ENCODE data around the gene TRIM46. TPM values are rescaled to one million over a fixed set of nuclear protein-coding genes. Genes with fewer than 3 reads are reported as not detected.

Gene TRIM46
- total RNA-seq, 1 experiment from 2014 or later, result 18.4 TPM

DNA sequence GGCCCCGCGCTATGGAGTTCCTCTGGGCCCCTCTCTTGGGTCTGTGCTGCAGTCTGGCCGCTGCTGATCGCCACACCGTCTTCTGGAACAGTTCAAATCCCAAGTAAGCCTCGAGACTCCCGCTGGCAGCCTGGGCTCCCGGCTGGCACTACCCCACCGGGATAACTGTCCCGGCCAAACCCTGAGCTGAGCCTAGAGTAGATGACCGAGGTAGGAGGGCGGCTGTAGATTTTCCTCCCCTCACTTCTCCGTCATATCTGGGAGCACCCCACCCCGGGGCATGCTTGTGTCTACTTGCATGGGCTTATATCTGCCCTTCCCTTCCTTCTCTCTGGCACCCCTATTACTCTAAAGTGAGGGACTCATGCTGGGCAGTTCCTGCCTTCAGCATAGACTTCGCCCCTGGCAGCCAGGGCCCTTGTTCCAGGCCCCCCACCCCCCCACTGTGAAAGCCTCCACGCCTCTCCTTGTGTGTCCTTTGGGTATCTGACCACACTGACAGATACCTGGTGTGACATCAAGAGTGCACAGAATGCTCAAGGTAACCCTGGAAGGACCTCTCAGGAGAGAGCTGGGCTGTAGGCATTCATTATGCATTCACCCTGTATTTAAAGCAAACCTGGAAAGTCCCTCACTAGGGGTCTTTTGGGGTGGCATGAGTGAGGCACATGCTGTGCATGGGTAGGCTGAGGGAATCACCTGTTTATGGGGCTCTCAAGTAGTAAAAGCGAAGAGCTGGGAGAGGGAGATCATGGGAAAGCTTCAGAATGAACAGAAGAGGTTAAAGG, 45.5 kb upstream of the TRIM46 start:
- DNase-seq, result no peak
- Histone ChIP-seq H4K5ac (ENCODE audit: insufficient read length, low read depth, low read length) (no peak overlapping the region), H3K4me2 (ENCODE audit: insufficient read depth, insufficient read length, low read length) (peak overlapping the region; percentile 92), H3T11ph (ENCODE audit: low read length) (no peak overlapping the region), H3K4ac (ENCODE audit: low read depth, low read length) (no peak overlapping the region), H3K27me3 (ENCODE audit: insufficient read depth, low read length) (peaks cover 34% of the 10 kb centered on the region; the same call in 1 of the 2 replicates), H3K18ac (ENCODE audit: insufficient read length, low read depth, low read length) (no peak overlapping the region), H3K9ac (ENCODE audit: extremely low read depth, insufficient read length, low read length) (no peak overlapping the region), H3K23ac (ENCODE audit: insufficient read length, low read depth, low read length) (no peak overlapping the region), H4K91ac (ENCODE audit: insufficient read length, low read depth, low read length) (no peak overlapping the region), H2AK5ac (ENCODE audit: insufficient read length, low read length) (no peak overlapping the region), H3K79me1 (ENCODE audit: insufficient read depth, low read depth, low read length, poor library complexity, severe bottlenecking) (no peaks in the 10 kb centered on the region), H4K8ac (replicated peaks; ENCODE audit: insufficient read length, low read depth, low read length) (no peak overlapping the region), H3K79me2 (ENCODE audit: insufficient read depth, low read length) (no peaks in the 10 kb centered on the region), H2AFZ (ENCODE audit: low read length) (no peak overlapping the region), H2BK5ac (ENCODE audit: insufficient read length, low read length) (no peak overlapping the region), H3K56ac (ENCODE audit: insufficient read length, low read depth, low read length) (no peak overlapping the region), H4K20me1 (ENCODE audit: control insufficient read depth, insufficient read depth, insufficient read length) (peaks cover 2% of the 10 kb centered on the region), H3K4me1 (ENCODE audit: insufficient read depth, low read length) (no peaks in the 10 kb centered on the region; the same call in 1 of the 2 replicates), H2BK12ac (ENCODE audit: insufficient read length, low read depth, low read length) (no peak overlapping the region), H3K27ac (ENCODE audit: insufficient read length, low read depth, low read length) (no peak overlapping the region), H3K9me3 (ENCODE audit: control insufficient read depth, low read depth, low read length) (no peaks in the 10 kb centered on the region), H2BK120ac (ENCODE audit: low read depth, low read length, poor library complexity, severe bottlenecking) (no peak overlapping the region), H2BK15ac (ENCODE audit: low read depth, low read length) (no peak overlapping the region), H3K23me2 (ENCODE audit: insufficient read length, low read depth, low read length, poor library complexity, severe bottlenecking) (peaks cover 27% of the 10 kb centered on the region), H2BK20ac (ENCODE audit: low read depth, low read length, poor library complexity, severe bottlenecking) (no peak overlapping the region), H3K14ac (ENCODE audit: insufficient read depth, low read length) (no peak overlapping the region)
- WGBS (ENCODE audit: extremely low coverage, insufficient read length, low lambda C conversion rate), result no CpG with 5 or more reads among the region's 17 CpGs
- Mint-ChIP-seq H3K27ac (no peak overlapping the region; a peak in 1 of 7 replicates), H3K27me3 (ENCODE audit: low read depth) (peaks cover 86% of the 10 kb centered on the region), H3K36me3 (ENCODE audit: insufficient read depth in 1 of 3, low read depth in 3 of 3) (peaks cover 2 to 12% (median 5%) of the 10 kb centered on the region in 3 experiments; a peak in 6 of 7 replicates), H3K4me3 (peak overlapping the region; percentile 55 to 82), H3K4me1 (peaks cover 50 to 64% of the 10 kb centered on the region in 2 experiments), H3K9me3 (no peaks in the 10 kb centered on the region; a peak in 1 of 5 replicates)
- TF ChIP-seq, protein P1, sequence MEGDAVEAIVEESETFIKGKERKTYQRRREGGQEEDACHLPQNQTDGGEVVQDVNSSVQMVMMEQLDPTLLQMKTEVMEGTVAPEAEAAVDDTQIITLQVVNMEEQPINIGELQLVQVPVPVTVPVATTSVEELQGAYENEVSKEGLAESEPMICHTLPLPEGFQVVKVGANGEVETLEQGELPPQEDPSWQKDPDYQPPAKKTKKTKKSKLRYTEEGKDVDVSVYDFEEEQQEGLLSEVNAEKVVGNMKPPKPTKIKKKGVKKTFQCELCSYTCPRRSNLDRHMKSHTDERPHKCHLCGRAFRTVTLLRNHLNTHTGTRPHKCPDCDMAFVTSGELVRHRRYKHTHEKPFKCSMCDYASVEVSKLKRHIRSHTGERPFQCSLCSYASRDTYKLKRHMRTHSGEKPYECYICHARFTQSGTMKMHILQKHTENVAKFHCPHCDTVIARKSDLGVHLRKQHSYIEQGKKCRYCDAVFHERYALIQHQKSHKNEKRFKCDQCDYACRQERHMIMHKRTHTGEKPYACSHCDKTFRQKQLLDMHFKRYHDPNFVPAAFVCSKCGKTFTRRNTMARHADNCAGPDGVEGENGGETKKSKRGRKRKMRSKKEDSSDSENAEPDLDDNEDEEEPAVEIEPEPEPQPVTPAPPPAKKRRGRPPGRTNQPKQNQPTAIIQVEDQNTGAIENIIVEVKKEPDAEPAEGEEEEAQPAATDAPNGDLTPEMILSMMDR (conservative IDR thresholded peaks at IDR 0.05), result no peak

Data from H9 (cell line).